Kidney capillary endothelial cell (primary cell): ENCODE results near the gene USP40.
"Not testable (repeated sequence)": the region's sequence is repeated elsewhere in the genome, so short reads cannot be mapped to it uniquely, and the experiment has no call there.

Experiments used
- DNase-seq: peaks from one replicate; pipeline ENCODE4 v3.0.0-alpha.2; 2018; ENCODE audit warnings: low spot score

The USP40 gene, protein sequence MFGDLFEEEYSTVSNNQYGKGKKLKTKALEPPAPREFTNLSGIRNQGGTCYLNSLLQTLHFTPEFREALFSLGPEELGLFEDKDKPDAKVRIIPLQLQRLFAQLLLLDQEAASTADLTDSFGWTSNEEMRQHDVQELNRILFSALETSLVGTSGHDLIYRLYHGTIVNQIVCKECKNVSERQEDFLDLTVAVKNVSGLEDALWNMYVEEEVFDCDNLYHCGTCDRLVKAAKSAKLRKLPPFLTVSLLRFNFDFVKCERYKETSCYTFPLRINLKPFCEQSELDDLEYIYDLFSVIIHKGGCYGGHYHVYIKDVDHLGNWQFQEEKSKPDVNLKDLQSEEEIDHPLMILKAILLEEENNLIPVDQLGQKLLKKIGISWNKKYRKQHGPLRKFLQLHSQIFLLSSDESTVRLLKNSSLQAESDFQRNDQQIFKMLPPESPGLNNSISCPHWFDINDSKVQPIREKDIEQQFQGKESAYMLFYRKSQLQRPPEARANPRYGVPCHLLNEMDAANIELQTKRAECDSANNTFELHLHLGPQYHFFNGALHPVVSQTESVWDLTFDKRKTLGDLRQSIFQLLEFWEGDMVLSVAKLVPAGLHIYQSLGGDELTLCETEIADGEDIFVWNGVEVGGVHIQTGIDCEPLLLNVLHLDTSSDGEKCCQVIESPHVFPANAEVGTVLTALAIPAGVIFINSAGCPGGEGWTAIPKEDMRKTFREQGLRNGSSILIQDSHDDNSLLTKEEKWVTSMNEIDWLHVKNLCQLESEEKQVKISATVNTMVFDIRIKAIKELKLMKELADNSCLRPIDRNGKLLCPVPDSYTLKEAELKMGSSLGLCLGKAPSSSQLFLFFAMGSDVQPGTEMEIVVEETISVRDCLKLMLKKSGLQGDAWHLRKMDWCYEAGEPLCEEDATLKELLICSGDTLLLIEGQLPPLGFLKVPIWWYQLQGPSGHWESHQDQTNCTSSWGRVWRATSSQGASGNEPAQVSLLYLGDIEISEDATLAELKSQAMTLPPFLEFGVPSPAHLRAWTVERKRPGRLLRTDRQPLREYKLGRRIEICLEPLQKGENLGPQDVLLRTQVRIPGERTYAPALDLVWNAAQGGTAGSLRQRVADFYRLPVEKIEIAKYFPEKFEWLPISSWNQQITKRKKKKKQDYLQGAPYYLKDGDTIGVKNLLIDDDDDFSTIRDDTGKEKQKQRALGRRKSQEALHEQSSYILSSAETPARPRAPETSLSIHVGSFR

DNA sequence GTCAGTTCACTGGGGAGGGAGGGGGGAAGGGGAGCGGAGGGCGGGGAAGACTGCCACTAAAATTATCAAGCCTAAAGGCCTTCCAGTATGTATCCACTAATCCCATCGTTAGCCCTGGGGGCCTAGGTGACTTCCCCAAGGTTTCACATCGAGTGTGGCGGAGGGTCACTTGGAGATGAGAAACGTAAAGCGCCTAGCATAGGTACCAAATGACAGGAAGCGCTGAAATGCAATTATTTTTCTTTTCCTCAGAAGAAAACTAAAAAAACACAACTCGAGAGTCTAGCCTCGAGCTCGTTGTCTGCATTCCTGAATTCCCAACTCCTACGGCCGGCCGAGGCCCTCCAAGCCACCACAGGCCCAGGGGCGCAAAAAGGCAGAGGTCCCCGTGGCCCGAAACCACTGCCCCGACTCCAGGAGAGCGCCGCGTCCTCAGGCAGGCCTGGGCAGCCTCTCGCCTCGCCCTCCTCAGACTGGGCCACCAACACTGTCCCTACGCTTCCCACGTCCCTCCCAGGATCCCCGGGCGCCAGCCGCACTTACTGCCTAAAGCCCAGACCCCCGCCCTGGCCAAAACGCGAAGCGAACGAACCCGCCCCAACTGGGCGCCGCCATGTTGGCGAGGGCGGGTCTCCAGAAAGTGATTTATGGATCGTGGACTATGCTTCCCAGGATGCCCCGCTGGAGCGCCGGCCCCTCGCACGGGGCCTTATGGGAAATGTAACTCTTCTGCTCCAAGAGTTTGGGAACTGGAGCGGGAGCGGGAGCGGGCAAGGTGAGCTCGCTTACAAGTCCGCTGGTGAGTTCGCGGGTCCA is at the start of gene USP40:
Gene USP40 (minus strand): TSS at position 642 of the 816 bp plus-strand sequence. CDS start 1,228 bp downstream, outside the sequence.
- peak; percentile 84 for DNase-seq

- DNase-seq: no peak
Observed at GRCh38 chr2:233611284-233611683, 44.7 kb upstream of the USP40 start.

DNA sequence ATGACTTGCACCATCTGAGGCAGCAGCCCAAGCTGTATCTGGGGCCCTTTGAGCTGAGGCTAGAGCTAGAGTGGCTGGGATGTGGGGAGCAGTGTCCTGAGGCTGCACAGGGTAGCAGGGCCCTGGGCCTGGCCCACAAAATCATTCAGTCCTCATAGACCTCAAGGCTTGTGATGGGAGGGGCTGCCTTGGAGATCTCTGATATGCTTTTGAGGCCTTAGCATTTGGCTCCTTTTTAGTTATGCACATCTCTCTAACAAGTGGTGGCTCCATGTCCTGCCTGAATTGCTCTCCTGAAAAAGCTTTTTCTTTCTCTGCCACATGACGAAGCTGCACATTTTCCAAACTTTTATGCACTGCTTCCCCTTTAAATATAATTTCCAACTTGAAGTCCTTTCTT is 39.1 kb upstream of the USP40 start:
- no peak for DNase-seq

- no peak for DNase-seq
Observed at GRCh38 chr2:233604826-233605225, 38.2 kb upstream of the USP40 start.

DNA sequence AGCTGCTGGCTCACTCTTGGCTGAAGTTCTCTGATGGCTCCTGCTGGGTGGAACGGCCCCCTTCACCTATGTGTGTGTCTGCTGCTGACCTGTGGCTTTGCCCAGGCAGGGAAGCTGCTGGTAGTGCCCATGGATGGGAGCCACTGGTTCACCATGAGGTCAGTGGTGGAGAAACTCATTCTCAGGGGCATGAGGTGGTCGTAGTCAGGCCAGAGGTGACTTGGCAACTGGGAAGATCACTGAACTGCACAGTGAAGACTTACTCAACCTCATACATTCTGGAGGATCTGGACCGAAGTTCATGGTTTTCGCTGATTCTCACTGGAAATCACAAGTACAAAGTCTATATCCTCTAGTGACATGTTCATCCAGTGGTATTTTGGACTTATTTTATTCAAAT is 36.9 kb upstream of the USP40 start:
- DNase-seq: no peak

- DNase-seq: no peak
Observed at GRCh38 chr2:233602076-233602475, 35.5 kb upstream of the USP40 start.

- DNase-seq: no peak
Observed at GRCh38 chr2:233600386-233600785, 33.8 kb upstream of the USP40 start.

DNA sequence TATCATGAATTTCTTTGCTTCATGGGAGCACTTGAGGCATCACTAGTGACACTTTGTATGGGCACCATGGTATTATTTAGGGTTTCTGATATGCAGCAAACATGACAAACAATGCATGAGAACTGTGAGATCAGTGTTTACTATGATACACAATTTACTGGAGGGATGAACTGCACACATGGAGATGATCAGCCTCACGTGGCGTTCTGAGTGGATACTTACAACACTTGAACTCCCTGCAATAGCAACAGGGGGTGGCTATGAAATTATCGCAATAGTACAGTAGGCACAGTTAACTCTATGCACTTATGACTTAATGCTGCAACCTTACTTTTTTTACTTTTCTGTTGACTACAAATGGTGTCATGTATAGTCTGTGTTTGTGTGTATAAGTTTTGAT is 32.4 kb upstream of the USP40 start:
- DNase-seq: no peak

GRCh38 chr2:233597522-233597921 is 30.9 kb upstream of the USP40 start:
- DNase-seq: no peak

- no peak for DNase-seq
Observed at GRCh38 chr2:233593201-233593600, 26.6 kb upstream of the USP40 start.

DNA sequence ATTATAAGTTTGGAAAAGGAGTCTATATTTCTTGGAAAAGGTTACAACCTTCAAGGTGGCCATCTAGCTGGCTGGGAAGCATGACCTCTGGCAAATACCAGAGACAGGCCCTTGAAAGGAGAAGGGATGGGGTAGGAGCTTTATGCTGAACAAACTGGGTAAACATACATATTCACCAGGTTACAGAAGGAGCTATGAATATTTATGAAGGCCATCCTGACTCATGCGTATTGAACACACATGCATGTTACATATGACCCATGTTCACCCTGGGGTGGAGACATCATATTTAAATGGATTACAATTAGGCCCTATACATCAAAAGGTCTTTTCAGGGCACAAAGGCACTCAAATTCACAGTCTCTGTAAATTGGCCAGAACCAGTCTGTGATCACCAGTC is 26.1 kb upstream of the USP40 start:
- DNase-seq: not testable (repeated sequence)

GRCh38 chr2:233588400-233588799 is 21.8 kb upstream of the USP40 start:
- DNase-seq: no peak

- no peak for DNase-seq
Observed at GRCh38 chr2:233584210-233584609, 17.6 kb upstream of the USP40 start.

- not testable (repeated sequence) for DNase-seq
Observed at GRCh38 chr2:233583217-233583965, 16.8 kb upstream of the USP40 start.

GRCh38 chr2:233577341-233577740 is 10.8 kb upstream of the USP40 start:
- DNase-seq: not testable (repeated sequence)

GRCh38 chr2:233572468-233572867 is 5.9 kb upstream of the USP40 start:
- DNase-seq: no peak

- no peak for DNase-seq
Observed at GRCh38 chr2:233571462-233571861, 4.9 kb upstream of the USP40 start.

GRCh38 chr2:233571001-233571400 is 4.4 kb upstream of the USP40 start:
- DNase-seq: no peak

GRCh38 chr2:233565685-233566140 is 869 bp downstream of the USP40 start:
- peak; percentile 3 for DNase-seq

- DNase-seq: no peak
Observed at GRCh38 chr2:233563663-233564430, 2.7 kb downstream of the USP40 start.
